Brain microvascular endothelial cell (primary cell): ENCODE results near the gene STOX2.

Experiments
- DNase-seq: peaks from one replicate; pipeline ENCODE4 v3.0.0-alpha.2; 2020
- H3K27ac ChIP-seq: fragments of 250-450 bp; sonication (Bioruptor Pico); 2 replicates; pipeline ENCODE4 v1.5.1; 2020; ENCODE audit warnings: mild to moderate bottlenecking, moderate library complexity
- H3K27me3 ChIP-seq: fragments of 250-450 bp; sonication (Bioruptor Pico); replicated peaks from 2 replicates; pipeline ENCODE4 v1.5.1; 2020; ENCODE audit warnings: mild to moderate bottlenecking
- H3K36me3 ChIP-seq: fragments of 250-450 bp; sonication (Bioruptor Pico); replicated peaks from 2 replicates; pipeline ENCODE4 v1.5.1; 2020; ENCODE audit warnings: mild to moderate bottlenecking
- H3K4me3 ChIP-seq: 2 replicates; pipeline ENCODE4 v1.5.1; 2011; ENCODE audit warnings: low read depth, mild to moderate bottlenecking, control low read depth, low read length, moderate library complexity
- in situ Hi-C: cut with HindIII; loops from 2 replicates; pipeline ENCODE4 v1.10.0; 2017; ENCODE audit warnings: low sequenced_read_pairs, low pct_ligation_motif_present
- TF ChIP-seq, protein P1 (sequence below): IDR thresholded peaks from 2 replicates; pipeline ENCODE4 v1.5.1; 2011; ENCODE audit warnings: low read depth, mild to moderate bottlenecking, moderate library complexity, low read length, control low read depth, inconsistent platforms; ENCODE audit errors: missing control alignments

STOX2 gene

DNA sequence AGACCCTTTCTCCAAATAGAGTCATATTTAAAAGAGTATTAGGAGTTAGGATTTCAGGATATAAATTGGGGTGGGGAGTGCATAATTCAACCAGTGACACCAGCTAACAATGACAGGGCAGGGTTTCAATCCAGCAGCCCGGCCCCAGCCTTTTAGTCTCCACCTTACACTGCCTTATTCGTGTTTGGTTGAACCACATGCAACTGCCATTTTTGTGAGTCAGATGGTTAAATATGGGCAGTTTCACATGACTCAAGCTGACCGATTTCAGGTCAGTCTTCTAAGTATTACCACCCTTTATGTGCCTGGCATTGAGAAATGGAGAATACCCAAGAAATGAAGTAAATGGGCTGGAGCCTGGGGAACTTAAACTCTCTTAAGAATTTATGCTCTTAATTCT, 102.8 kb downstream of the STOX2 start:
- no peak overlapping the region for H3K4me3 ChIP-seq
- no peak for DNase-seq
- H3K27me3 ChIP-seq: no peaks in the 10 kb centered on the region
- H3K36me3 ChIP-seq: no peaks in the 10 kb centered on the region
- in situ Hi-C loops: no loop called here
- no peak overlapping the region for H3K27ac ChIP-seq
- TF ChIP-seq, protein P1, sequence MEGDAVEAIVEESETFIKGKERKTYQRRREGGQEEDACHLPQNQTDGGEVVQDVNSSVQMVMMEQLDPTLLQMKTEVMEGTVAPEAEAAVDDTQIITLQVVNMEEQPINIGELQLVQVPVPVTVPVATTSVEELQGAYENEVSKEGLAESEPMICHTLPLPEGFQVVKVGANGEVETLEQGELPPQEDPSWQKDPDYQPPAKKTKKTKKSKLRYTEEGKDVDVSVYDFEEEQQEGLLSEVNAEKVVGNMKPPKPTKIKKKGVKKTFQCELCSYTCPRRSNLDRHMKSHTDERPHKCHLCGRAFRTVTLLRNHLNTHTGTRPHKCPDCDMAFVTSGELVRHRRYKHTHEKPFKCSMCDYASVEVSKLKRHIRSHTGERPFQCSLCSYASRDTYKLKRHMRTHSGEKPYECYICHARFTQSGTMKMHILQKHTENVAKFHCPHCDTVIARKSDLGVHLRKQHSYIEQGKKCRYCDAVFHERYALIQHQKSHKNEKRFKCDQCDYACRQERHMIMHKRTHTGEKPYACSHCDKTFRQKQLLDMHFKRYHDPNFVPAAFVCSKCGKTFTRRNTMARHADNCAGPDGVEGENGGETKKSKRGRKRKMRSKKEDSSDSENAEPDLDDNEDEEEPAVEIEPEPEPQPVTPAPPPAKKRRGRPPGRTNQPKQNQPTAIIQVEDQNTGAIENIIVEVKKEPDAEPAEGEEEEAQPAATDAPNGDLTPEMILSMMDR: no peak

DNA sequence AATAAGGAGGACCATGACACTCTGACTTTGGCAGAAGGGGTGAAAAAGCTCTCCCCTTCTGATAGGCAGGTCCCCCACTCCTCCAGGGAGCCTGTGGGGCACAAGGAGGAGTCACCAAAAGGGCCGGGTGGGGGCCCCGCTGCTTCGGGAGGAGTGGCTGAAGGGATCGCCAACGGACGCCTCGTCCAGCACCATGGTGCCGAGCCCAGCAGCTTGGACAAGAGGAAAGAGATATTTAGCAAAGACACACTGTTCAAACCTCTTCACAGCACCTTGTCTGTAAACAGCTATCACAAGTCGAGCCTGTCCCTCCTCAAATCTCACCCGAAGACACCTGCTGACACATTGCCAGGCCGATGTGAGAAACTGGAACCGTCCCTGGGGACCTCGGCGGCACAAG, 105.6 kb downstream of the STOX2 start:
- no peak for DNase-seq
- in situ Hi-C loops: no loop called here
- Histone ChIP-seq H3K27ac (no peak overlapping the region), H3K4me3 (no peak overlapping the region), H3K27me3 (no peaks in the 10 kb centered on the region), H3K36me3 (no peaks in the 10 kb centered on the region)
- TF ChIP-seq, protein P1: no peak

DNA sequence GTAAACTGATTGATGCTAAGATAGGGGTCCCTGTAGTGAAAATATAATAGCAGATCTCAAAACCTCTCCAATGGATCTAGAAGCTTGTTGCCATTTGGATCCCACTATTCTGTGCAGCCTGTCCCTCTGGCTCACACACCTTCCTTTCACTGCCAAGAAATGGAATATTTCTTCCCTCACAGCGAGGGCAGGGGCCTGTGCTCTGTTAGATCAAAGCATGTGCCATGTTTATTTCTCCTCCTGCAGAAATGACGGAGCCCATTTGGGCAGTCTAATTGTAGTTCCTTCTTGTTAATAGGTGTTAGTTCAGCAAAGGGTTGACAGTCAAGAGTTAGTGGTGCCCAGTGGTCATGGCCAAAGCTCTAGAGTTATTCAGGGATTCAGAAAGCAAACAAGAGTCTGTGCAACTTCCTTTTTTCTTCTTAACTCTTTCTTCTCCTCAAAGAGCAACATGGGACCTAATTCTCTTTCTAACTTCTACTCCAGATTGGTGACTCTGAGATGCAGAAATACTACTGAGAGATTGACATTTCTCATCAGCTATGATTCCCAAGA, 106.8 kb downstream of the STOX2 start:
- no peaks in the 10 kb centered on the region for H3K27me3 ChIP-seq
- TF ChIP-seq, protein P1: no peak
- no peak for DNase-seq
- in situ Hi-C loops: no loop called here
- H3K36me3 ChIP-seq: no peaks in the 10 kb centered on the region
- H3K27ac ChIP-seq: no peak overlapping the region
- no peak overlapping the region for H3K4me3 ChIP-seq

DNA sequence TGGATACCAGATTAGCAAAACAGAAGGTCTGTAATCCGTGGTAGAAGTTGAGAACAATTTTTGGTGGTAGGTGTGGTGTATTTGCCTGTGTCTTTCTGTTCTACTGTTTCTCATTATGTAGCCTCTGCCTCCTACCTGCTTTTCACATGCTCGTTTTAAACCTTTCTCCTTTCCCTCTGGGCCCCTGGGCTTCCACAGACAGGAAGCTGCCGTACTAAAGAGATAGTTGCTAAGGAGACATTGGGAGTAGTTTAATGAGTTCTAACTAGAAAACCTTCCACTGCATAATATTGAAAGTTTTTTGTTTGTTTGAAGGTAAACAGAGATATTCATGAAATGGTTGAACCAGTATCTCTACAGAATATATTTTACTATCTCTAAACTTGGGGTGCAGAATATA, 107.8 kb downstream of the STOX2 start:
- Histone ChIP-seq H3K4me3 (no peak overlapping the region), H3K27me3 (no peaks in the 10 kb centered on the region), H3K36me3 (no peaks in the 10 kb centered on the region), H3K27ac (no peak overlapping the region)
- DNase-seq: no peak
- TF ChIP-seq, protein P1: no peak
- in situ Hi-C loops: no loop called here

DNA sequence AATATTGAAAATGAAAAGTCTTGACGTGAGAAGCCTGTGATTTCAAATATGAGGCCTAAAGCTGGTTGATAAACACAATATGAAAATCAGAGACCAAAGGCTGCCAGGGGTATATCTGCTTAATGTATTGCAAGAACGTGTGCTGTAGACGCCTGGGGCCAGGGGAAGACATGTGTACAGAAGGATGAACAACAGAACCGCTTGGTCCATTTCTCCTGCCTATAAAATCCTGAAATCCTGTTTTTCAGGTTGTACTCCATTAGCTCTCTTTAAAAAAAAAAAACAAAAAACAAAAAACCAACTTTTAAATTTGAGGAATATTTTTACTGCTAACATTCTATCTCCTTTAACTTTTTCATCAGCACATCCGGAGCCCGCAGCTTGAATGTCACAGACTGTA, 109.2 kb downstream of the STOX2 start:
- Histone ChIP-seq H3K27me3 (no peaks in the 10 kb centered on the region), H3K36me3 (no peaks in the 10 kb centered on the region), H3K27ac (no peak overlapping the region), H3K4me3 (no peak overlapping the region)
- in situ Hi-C loops: no loop called here
- TF ChIP-seq, protein P1: no peak
- DNase-seq: no peak
